HG03108 (cell line): ENCODE results near the gene HDAC7.

Source experiments
- ATAC-seq: cut with Tn5 transposase; IDR thresholded peaks from one replicate; pipeline ENCODE4 v1.9.1; 2021; ENCODE audit warnings: moderate library complexity; ENCODE audit not compliant: unreplicated experiment

The HDAC7 gene

GRCh38 chr12:47750229-47750798 is 69.4 kb downstream of the HDAC7 start:
- ATAC-seq, result no peak

DNA sequence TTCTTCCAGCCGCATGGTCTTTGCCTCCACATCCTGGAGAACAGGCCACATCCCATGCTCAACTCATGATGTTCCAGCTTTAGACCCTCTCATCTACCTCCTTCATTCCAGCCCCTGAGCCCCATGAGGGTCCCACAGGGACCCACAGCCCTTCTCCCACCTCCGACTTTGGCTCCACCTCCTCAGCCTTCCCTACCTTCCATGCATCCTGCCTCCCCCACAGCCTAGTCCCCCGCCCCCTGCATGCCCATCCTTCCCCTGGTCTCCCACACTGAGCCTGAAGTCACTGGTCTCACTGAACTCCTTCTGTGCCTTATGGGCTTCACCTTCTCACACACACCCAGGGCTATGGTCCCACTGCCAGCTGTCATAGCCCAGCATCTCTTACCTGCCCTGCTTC is 70.8 kb downstream of the HDAC7 start:
- no peak for ATAC-seq

DNA sequence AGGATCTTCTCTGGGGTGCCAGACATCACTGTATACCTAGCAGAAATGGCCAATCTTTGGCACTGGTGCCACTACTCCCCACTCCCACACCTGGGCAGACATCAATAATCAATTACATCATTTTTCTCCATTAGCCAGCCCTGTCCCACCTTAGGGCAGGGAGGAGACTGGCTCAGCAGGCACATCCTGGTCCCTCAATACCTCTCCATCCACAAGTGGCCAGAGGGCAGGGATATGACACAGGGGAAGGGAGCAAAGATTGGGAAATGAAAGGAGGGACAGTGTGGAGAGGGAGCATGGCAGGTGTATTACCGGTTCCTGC is 71.2 kb downstream of the HDAC7 start:
- ATAC-seq, result no peak

- no peak for ATAC-seq
These were observed 71.9 kb downstream of the HDAC7 start for GRCh38 chr12:47747596-47748506.

DNA sequence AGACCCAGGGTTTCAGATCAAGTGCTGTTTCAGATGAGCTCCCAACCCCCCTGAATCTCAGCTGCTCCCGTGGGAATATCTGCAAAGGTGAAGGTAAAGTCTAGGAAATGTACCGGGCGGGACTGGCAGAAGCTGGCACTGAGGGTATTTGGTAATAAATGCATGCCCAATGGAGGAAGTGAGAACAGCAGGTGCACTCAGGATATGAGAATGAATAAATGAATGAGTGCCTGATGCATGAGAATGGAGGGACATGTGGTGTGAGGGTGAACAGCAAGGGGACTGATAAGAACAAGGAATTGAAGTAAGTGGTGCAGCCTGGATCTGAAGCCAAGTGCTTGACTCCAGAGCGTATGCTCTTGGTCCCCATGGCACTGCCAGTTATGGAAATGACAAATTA is 72.6 kb downstream of the HDAC7 start:
- ATAC-seq, result peak; percentile 50

DNA sequence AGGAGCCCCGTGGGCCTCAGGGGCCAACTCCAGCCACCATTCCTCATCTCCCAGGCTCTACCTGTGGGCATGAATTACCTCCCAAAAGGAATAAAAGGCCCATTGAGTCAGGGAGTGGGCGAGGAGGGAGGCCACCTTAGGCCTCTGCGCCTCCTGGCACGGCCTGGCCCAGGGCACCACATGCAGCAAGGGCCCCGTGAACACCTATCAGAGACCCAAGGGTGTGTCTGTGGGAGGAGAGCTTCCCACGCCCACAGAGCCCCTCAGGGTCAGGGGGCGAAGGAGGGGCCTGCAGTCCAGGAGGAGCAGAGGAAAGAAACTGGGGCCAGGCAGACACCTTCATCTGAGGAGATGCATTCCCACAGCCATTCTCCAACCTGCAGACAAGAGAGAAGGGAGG is 73.2 kb downstream of the HDAC7 start:
- no peak for ATAC-seq

DNA sequence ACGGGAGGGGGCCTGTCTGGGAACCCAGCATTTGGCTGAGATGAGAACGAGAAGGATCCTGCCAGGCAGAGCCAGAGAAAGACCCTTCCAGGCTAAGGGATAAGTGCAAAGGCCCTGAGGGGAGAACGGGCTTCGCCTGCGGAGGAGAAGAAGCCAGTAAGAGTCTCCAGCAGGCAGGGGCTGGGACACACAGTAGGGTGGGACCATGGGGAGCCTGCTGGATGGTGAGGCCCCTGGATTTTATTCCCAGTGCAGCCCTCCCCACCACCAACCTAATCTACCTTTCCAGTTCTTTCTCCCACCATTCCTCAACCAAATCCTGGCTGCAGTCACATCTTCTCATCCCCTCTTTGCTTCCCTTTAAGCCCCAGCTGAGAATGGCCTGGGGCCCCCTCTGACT is 73.6 kb downstream of the HDAC7 start:
- ATAC-seq, result no peak

DNA sequence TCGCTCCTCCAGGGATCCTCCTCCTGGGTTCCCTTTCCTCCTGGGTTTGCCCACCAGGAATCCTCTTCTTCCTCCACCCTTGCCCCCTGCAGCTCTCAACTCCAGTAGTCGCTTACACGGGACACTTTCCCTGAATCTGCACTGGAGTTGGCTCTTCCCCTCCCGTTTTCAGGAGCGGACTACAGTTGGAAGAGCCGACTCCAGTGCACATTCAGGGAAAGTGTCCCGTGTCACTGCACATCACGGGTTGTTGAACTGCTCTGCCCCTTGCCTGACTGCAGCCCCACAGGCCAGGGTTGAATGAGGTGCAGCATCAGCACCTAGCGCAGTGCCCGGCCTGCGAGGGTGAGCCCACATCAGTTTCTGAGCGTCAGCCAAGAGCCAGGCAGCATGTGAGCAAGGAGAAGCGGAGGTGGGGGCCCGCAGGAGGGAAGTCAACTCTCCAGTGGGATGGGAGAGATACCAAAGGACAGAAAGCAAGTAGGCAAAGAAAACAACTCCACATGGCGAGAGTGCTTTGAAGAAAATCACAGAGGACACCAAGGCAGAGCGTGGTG is 74.1 kb downstream of the HDAC7 start:
- no peak for ATAC-seq

- no peak for ATAC-seq
These were observed 74.8 kb downstream of the HDAC7 start for GRCh38 chr12:47744778-47745436.

GRCh38 chr12:47744005-47744651 is 75.6 kb downstream of the HDAC7 start:
- no peak for ATAC-seq

GRCh38 chr12:47743311-47743860 is 76.3 kb downstream of the HDAC7 start:
- no peak for ATAC-seq

DNA sequence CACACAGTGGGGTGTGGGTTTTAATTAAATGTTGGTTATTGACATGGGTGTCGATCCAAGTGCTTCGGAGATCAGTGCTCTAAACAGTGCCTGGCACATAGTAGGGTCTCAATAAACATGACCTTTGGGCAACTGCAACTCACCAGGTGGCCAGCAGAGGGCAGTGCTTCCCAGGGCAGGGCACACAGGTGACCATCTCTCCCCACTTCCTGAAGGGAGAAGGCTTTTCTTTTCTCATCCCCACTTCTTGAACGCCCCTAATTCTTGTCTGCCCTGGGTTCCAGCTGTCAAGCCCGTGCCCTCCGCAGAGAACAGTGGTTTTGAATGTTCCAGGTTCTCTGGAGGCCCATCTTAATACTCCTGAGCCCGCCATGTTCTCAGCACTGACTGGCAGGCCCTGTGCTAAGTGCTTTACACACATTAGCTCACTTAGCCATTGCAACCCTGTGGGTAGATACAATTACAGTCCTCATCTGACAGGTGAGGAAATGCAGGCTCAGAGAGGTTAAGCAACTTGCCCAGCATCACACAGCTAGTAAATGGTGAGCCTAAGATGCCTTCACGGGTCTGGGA is 77.4 kb downstream of the HDAC7 start:
- no peak for ATAC-seq

GRCh38 chr12:47741340-47741703 is 78.4 kb downstream of the HDAC7 start:
- peak; percentile 38 for ATAC-seq

DNA sequence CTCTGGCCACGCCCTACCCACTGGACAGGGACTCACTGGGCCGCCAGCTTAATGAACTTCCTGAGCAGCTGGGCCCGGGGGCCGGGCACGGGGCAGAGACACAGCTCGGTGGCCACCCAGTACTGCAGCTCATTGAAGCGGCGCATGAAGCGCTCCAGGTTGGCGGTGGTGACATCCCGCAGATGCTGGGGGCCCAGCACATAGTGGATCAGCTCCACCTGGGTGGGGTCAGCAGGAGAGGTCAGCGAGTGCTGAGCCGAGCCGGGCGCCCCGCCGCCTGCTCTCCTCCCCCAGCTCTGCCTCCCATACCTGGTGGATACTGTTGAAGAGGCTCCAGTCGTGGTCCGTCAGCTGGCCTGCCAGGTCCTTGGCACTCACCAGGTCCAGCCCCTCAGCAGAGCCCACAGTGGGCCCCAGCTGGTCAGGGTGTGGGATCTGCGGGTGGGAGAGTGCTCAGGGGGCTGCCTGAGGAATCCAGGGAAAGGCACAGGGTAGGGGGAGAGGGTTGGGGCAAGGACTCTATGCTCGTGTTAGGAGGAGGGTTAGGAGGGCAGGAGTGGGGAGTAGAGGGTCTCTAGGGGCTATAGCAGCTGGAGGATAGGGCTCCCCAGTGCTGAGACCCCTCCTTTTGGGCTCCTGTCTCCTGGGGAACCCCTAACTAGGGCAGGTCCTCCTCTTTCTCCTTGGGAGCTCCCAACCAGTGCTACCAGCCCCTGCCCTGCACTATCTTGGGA is 78.9 kb downstream of the HDAC7 start:
- peak; percentile 56 for ATAC-seq

DNA sequence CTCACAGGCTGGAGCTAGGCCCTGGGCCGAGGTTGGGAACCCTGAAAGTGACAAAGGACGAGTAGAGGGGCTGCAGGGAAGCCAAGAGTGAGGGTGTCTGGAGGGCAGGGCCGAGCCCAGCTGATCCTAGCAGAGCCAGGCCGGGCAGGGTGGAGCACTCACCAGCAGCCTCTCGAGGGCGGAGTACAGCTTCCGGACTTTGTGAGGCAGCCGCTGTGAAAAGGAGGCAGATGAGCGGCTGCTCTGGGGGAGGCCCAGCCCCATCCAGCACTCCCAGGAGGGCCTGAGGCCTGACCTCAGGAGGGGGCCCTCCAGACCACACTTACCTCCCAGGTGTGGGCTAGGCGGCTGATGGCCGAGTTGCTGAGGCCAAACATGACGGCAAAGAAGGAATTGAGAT is 79.7 kb downstream of the HDAC7 start:
- peak; percentile 64 for ATAC-seq

DNA sequence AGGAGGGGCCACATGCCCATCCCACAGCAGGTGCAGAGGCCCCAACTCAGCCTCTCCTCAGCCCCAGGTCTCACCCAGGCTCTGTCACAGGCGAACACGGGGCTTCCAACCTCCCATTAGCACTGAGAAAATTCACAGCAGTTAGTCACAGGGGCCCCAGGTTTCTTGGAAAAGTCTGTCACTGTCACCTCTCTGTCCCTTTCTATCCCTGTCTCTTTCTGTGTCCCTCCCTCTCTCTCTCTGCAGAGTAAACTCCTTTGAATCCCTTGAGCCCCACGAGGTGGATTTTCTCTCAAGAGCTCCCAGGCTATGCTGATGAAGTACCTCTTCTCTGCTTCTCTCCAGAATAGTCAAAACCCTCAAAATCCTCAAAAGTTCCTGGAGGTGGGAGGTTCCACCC is 80.4 kb downstream of the HDAC7 start:
- ATAC-seq, result no peak

DNA sequence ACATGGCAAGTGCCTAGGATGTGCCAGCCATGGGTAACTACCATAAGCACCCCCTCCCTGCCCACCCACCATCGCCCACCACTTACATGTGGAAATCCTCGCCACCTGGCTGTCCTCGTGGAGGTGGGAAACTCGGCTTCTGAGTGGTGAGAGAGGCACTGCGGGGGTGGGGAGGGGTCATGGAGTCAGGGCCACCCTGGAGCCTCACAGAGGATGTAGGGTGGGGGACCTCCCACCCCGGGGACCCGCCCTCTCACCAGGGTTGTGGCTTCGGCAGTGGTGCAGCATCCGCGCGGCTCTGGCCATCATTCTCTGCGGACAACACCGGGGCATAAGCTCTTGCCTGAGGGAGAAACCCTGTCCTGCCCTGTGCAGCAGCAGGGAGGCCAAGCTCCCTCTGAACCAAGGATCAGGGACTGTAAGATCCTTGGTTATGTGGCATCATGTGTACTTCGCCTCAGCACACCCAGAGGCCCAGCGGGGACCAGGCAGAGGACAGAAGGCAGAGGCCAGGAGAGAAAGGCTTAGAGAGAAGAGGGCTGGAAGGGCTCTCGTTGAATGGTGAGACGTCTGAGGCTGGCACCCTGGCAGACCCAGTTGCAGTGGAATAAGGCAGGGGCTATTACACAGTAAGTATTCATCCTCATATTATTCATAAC is 81.6 kb downstream of the HDAC7 start:
- ATAC-seq, result no peak

DNA sequence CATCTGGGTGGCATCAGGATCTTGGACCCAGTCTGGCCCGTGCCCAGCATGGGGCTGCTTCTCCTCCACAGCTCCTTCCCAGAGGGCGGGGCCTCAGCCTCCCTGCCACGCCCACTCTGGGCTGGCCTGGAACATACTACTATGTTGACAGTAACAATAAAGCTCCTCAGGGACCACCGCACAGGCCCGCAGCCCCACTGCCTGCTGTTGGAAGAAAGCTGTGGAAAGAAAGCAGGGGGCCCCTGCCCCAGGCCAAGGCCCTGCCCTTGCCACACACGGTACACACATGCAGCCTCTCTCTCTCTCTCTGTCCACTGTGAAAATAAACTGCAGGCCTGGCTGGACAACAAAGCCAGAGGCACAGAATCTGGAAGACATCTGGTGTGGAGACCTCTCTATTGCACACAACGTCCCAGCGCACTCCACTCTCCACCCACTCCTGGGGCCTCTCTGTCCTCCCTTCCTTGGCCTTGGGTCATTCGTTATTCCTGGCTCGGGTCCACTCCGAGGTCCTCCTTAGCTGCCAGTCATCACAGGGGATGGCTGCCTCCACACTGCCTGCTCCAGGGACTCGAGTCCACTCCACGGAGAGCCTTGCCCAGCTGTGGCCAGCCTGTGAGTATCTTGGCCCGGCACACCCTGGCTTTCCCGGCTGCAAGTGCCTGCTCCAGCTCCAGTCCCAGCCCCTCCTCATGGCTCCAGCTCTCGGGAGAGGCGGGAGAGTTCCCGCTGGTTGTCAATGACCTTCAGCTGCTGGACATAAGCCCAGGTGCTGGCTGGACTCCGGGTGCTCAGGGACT is 82.6 kb downstream of the HDAC7 start:
- ATAC-seq, result no peak

GRCh38 chr12:47736216-47736615 is 83.5 kb downstream of the HDAC7 start:
- no peak for ATAC-seq
